Measurements from ENCODE around the gene XRCC5.
A peak's percentile ranks its signal among the peaks of the same experiment; 100 is the strongest.

Gene XRCC5

GRCh38 chr2:216147172-216148131 lies 38.3 kb downstream of the XRCC5 start:
- no peak overlapping the region for H3K4me3 ChIP-seq (ENCODE audit: low read depth, low read length)
- no peak for DNase-seq (ENCODE audit: low read depth)

GRCh38 chr2:216148983-216149382 lies 39.8 kb downstream of the XRCC5 start:
- H3K4me3 ChIP-seq (ENCODE audit: low read depth, low read length), result no peak overlapping the region
- no peak for DNase-seq (ENCODE audit: low read depth)

- no peak overlapping the region for H3K4me3 ChIP-seq (ENCODE audit: low read depth, low read length)
- no peak for DNase-seq (ENCODE audit: low read depth)
These were observed 40.6 kb downstream of the XRCC5 start for GRCh38 chr2:216149741-216150140.

GRCh38 chr2:216151313-216152025 lies 42.3 kb downstream of the XRCC5 start:
- H3K4me3 ChIP-seq (ENCODE audit: low read depth, low read length), result no peak overlapping the region
- DNase-seq (ENCODE audit: low read depth), result no peak

GRCh38 chr2:216155954-216156353 lies 46.8 kb downstream of the XRCC5 start:
- no peak for DNase-seq (ENCODE audit: low read depth)
- no peak overlapping the region for H3K4me3 ChIP-seq (ENCODE audit: low read depth, low read length)

- DNase-seq (ENCODE audit: low read depth), result no peak
- no peak overlapping the region for H3K4me3 ChIP-seq (ENCODE audit: low read depth, low read length)
These were observed 47.7 kb downstream of the XRCC5 start for GRCh38 chr2:216156822-216157221.

GRCh38 chr2:216159144-216159543 lies 50.0 kb downstream of the XRCC5 start:
- no peak for DNase-seq (ENCODE audit: low read depth)

GRCh38 chr2:216159646-216160045 lies 50.5 kb downstream of the XRCC5 start:
- H3K4me3 ChIP-seq (ENCODE audit: low read depth, low read length), result no peak overlapping the region
- no peak for DNase-seq (ENCODE audit: low read depth)

More at GRCh38 chr2:216159144-216159543, 50.0 kb downstream of the XRCC5 start:
- no peak overlapping the region for H3K4me3 ChIP-seq (ENCODE audit: low read depth, low read length)

- DNase-seq (ENCODE audit: low read depth), result no peak
- H3K4me3 ChIP-seq (ENCODE audit: low read depth, low read length), result no peak overlapping the region
These were observed 51.6 kb downstream of the XRCC5 start for GRCh38 chr2:216160786-216161185.

- no peak overlapping the region for H3K4me3 ChIP-seq (ENCODE audit: low read depth, low read length)
- DNase-seq (ENCODE audit: low read depth), result no peak
These were observed 52.8 kb downstream of the XRCC5 start for GRCh38 chr2:216161967-216162366.

- no peak overlapping the region for H3K4me3 ChIP-seq (ENCODE audit: low read depth, low read length)
- peak; percentile 7 for DNase-seq (ENCODE audit: low read depth)
These were observed 54.4 kb downstream of the XRCC5 start for GRCh38 chr2:216163518-216163917.

- DNase-seq (ENCODE audit: low read depth), result no peak
- no peak overlapping the region for H3K4me3 ChIP-seq (ENCODE audit: low read depth, low read length)
These were observed 54.9 kb downstream of the XRCC5 start for GRCh38 chr2:216164087-216164486.

- DNase-seq (ENCODE audit: low read depth), result no peak
- no peak overlapping the region for H3K4me3 ChIP-seq (ENCODE audit: low read depth, low read length)
These were observed 55.4 kb downstream of the XRCC5 start for GRCh38 chr2:216164576-216164975.

- no peak for DNase-seq (ENCODE audit: low read depth)
- H3K4me3 ChIP-seq (ENCODE audit: low read depth, low read length), result no peak overlapping the region
These were observed 56.6 kb downstream of the XRCC5 start for GRCh38 chr2:216165711-216166110.

- no peak for DNase-seq (ENCODE audit: low read depth)
- no peak overlapping the region for H3K4me3 ChIP-seq (ENCODE audit: low read depth, low read length)
These were observed 59.9 kb downstream of the XRCC5 start for GRCh38 chr2:216169087-216169486.

GRCh38 chr2:216170076-216170763 lies 61.1 kb downstream of the XRCC5 start:
- H3K4me3 ChIP-seq (ENCODE audit: low read depth, low read length), result no peak overlapping the region
- no peak for DNase-seq (ENCODE audit: low read depth)

GRCh38 chr2:216171011-216171410 lies 61.9 kb downstream of the XRCC5 start:
- no peak overlapping the region for H3K4me3 ChIP-seq (ENCODE audit: low read depth, low read length)
- DNase-seq (ENCODE audit: low read depth), result no peak

- no peak overlapping the region for H3K4me3 ChIP-seq (ENCODE audit: low read depth, low read length)
- DNase-seq (ENCODE audit: low read depth), result no peak
These were observed 63.3 kb downstream of the XRCC5 start for GRCh38 chr2:216172493-216172892.

- no peak overlapping the region for H3K4me3 ChIP-seq (ENCODE audit: low read depth, low read length)
- DNase-seq (ENCODE audit: low read depth), result no peak
These were observed 69.9 kb downstream of the XRCC5 start for GRCh38 chr2:216179015-216179414.

GRCh38 chr2:216181351-216181750 lies 72.2 kb downstream of the XRCC5 start:
- DNase-seq (ENCODE audit: low read depth), result no peak
- no peak overlapping the region for H3K4me3 ChIP-seq (ENCODE audit: low read depth, low read length)

Data from skeletal muscle cell (primary cell).